ENCODE data around the gene IL17RD.

IL17RD gene

DNA sequence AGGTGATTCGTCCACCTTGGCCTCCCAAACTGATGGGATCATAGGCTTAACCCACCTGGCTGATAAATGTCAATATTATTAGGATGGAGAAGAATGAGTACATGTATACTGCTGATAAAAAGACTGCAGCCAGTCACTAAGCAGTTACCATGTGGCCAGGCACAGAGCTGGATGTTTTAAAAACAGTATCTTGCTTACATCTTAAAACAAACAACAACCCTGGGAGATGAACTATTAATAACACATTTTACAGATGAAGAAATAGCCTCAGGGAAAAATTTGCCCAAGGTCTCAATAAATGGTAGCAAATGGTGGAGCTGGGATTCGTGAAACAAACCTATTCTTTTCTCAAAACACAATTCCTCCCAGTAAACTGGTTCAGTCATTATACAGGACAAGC is 18.1 kb downstream of the IL17RD start:
- CTCF ChIA-PET = interaction anchor here (1.3 kb wide), 1 partner anchor 23 kb away, joined by 7 read pairs; no protein-coding TSS in a partner anchor

DNA sequence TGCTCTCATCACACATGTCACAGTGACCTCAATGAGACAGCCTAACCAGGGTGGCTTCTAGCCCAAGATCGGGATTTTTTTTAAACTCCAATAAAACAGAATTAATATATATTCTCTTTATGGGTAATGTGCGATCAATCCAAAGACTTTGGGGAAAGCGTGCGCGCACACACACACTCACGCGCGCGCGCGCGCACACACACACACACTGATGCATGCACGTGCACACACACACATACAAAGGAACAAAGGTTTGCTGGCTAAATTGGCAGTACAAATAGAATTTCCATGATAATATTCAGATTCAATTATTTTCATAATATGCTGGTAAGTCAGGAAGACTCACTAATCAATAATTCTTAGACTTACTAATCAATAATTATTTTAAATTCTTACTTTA is 19.3 kb downstream of the IL17RD start:
- H3K4me1 ChIP-seq (ENCODE audit: control insufficient read depth, insufficient read depth, low read length) = peaks cover 4% of the 10 kb centered on the region; the same call in 1 of the 2 replicates
- TF ChIP-seq, protein P1, sequence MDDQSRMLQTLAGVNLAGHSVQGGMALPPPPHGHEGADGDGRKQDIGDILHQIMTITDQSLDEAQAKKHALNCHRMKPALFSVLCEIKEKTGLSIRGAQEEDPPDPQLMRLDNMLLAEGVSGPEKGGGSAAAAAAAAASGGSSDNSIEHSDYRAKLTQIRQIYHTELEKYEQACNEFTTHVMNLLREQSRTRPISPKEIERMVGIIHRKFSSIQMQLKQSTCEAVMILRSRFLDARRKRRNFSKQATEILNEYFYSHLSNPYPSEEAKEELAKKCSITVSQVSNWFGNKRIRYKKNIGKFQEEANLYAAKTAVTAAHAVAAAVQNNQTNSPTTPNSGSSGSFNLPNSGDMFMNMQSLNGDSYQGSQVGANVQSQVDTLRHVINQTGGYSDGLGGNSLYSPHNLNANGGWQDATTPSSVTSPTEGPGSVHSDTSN (CRISPR knock-in tag; IDR thresholded peaks at IDR 0.05) = no peak
- TF ChIP-seq MZF1 (tag by site-specific recombination; IDR thresholded peaks at IDR 0.05; ENCODE audit: borderline replicate concordance) (no peak), ZNF48 (tag by site-specific recombination; IDR thresholded peaks at IDR 0.05) (no peak), GFI1B (tag by site-specific recombination; IDR thresholded peaks at IDR 0.05) (no peak), ZNF10 (tag by site-specific recombination; IDR thresholded peaks at IDR 0.05) (no peak), TRIM28 (IDR thresholded peaks at IDR 0.05; ENCODE audit: borderline replicate concordance, low read length) (no peak)
- TF ChIP-seq, protein P2, sequence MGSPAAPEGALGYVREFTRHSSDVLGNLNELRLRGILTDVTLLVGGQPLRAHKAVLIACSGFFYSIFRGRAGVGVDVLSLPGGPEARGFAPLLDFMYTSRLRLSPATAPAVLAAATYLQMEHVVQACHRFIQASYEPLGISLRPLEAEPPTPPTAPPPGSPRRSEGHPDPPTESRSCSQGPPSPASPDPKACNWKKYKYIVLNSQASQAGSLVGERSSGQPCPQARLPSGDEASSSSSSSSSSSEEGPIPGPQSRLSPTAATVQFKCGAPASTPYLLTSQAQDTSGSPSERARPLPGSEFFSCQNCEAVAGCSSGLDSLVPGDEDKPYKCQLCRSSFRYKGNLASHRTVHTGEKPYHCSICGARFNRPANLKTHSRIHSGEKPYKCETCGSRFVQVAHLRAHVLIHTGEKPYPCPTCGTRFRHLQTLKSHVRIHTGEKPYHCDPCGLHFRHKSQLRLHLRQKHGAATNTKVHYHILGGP (tag by site-specific recombination; IDR thresholded peaks at IDR 0.05) = no peak
- TF ChIP-seq, protein P3, sequence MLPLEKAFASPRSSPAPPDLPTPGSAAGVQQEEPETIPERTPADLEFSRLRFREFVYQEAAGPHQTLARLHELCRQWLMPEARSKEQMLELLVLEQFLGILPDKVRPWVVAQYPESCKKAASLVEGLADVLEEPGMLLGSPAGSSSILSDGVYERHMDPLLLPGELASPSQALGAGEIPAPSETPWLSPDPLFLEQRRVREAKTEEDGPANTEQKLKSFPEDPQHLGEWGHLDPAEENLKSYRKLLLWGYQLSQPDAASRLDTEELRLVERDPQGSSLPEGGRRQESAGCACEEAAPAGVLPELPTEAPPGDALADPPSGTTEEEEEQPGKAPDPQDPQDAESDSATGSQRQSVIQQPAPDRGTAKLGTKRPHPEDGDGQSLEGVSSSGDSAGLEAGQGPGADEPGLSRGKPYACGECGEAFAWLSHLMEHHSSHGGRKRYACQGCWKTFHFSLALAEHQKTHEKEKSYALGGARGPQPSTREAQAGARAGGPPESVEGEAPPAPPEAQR (tag by site-specific recombination; IDR thresholded peaks at IDR 0.05) = no peak
- no peak overlapping the region for H3K27ac ChIP-seq (ENCODE audit: extremely low read depth, low read depth, low read length)
- ChIA-PET POLR2A (no interaction called here), CTCF (interaction anchor here (0.9 to 1.8 kb wide), 2 partner anchors 14 to 169 kb away, joined by 3 to 4 read pairs; no protein-coding TSS in a partner anchor)
- no peaks in the 10 kb centered on the region for H3K9me3 ChIP-seq (ENCODE audit: control insufficient read depth, insufficient read depth, low read depth, low read length)
- no peak overlapping the region for H3K4me3 ChIP-seq (ENCODE audit: low read depth, low read length)
- H3K36me3 ChIP-seq (ENCODE audit: control insufficient read depth in 2 of 2, insufficient read depth in 1 of 2, low read length in 2 of 2) = no peaks in the 10 kb centered on the region

More for the DNA sequence above, 18.1 kb downstream of the IL17RD start:
- Histone ChIP-seq H3K36me3 (ENCODE audit: control insufficient read depth in 2 of 2, insufficient read depth in 1 of 2, low read length in 2 of 2) (no peaks in the 10 kb centered on the region), H3K27ac (ENCODE audit: extremely low read depth, low read depth, low read length) (no peak overlapping the region), H3K4me3 (ENCODE audit: low read depth, low read length) (no peak overlapping the region), H3K9me3 (ENCODE audit: control insufficient read depth, insufficient read depth, low read depth, low read length) (no peaks in the 10 kb centered on the region), H3K4me1 (ENCODE audit: control insufficient read depth, insufficient read depth, low read length) (peaks cover 4% of the 10 kb centered on the region; the same call in 1 of the 2 replicates)
- TF ChIP-seq ZNF560 (tag by site-specific recombination; IDR thresholded peaks at IDR 0.05; ENCODE audit: borderline replicate concordance) (no peak), ZNF768 (tag by site-specific recombination; IDR thresholded peaks at IDR 0.05) (no peak), ZNF19 (tag by site-specific recombination; IDR thresholded peaks at IDR 0.05; ENCODE audit: low read depth) (no peak), SP2 (tag by site-specific recombination; IDR thresholded peaks at IDR 0.05) (no peak), ZNF510 (tag by site-specific recombination; IDR thresholded peaks at IDR 0.05; ENCODE audit: insufficient replicate concordance) (no peak), SALL2 (tag by site-specific recombination; IDR thresholded peaks at IDR 0.05; ENCODE audit: borderline replicate concordance) (no peak), MYNN (tag by site-specific recombination; IDR thresholded peaks at IDR 0.05; ENCODE audit: borderline replicate concordance) (no peak), ZNF792 (tag by site-specific recombination; IDR thresholded peaks at IDR 0.05) (no peak), ZNF747 (tag by site-specific recombination; IDR thresholded peaks at IDR 0.05) (no peak), ZBTB8A (tag by site-specific recombination; IDR thresholded peaks at IDR 0.05) (no peak), HOXC10 (CRISPR knock-in tag; IDR thresholded peaks at IDR 0.05) (no peak), ZNF791 (tag by site-specific recombination; IDR thresholded peaks at IDR 0.05) (no peak), ZNF114 (tag by site-specific recombination; IDR thresholded peaks at IDR 0.05) (no peak)
- TF ChIP-seq, protein P4, sequence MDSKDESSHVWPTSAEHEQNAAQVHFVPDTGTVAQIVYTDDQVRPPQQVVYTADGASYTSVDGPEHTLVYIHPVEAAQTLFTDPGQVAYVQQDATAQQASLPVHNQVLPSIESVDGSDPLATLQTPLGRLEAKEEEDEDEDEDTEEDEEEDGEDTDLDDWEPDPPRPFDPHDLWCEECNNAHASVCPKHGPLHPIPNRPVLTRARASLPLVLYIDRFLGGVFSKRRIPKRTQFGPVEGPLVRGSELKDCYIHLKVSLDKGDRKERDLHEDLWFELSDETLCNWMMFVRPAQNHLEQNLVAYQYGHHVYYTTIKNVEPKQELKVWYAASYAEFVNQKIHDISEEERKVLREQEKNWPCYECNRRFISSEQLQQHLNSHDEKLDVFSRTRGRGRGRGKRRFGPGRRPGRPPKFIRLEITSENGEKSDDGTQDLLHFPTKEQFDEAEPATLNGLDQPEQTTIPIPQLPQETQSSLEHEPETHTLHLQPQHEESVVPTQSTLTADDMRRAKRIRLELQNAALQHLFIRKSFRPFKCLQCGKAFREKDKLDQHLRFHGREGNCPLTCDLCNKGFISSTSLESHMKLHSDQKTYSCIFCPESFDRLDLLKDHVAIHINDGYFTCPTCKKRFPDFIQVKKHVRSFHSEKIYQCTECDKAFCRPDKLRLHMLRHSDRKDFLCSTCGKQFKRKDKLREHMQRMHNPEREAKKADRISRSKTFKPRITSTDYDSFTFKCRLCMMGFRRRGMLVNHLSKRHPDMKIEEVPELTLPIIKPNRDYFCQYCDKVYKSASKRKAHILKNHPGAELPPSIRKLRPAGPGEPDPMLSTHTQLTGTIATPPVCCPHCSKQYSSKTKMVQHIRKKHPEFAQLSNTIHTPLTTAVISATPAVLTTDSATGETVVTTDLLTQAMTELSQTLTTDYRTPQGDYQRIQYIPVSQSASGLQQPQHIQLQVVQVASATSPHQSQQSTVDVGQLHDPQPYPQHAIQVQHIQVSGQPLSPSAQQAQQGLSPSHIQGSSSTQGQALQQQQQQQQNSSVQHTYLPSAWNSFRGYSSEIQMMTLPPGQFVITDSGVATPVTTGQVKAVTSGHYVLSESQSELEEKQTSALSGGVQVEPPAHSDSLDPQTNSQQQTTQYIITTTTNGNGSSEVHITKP (tag by site-specific recombination; IDR thresholded peaks at IDR 0.05) = no peak
- TF ChIP-seq, protein P5, sequence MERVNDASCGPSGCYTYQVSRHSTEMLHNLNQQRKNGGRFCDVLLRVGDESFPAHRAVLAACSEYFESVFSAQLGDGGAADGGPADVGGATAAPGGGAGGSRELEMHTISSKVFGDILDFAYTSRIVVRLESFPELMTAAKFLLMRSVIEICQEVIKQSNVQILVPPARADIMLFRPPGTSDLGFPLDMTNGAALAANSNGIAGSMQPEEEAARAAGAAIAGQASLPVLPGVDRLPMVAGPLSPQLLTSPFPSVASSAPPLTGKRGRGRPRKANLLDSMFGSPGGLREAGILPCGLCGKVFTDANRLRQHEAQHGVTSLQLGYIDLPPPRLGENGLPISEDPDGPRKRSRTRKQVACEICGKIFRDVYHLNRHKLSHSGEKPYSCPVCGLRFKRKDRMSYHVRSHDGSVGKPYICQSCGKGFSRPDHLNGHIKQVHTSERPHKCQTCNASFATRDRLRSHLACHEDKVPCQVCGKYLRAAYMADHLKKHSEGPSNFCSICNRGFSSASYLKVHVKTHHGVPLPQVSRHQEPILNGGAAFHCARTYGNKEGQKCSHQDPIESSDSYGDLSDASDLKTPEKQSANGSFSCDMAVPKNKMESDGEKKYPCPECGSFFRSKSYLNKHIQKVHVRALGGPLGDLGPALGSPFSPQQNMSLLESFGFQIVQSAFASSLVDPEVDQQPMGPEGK (tag by site-specific recombination; IDR thresholded peaks at IDR 0.05) = no peak
- TF ChIP-seq, protein P6, sequence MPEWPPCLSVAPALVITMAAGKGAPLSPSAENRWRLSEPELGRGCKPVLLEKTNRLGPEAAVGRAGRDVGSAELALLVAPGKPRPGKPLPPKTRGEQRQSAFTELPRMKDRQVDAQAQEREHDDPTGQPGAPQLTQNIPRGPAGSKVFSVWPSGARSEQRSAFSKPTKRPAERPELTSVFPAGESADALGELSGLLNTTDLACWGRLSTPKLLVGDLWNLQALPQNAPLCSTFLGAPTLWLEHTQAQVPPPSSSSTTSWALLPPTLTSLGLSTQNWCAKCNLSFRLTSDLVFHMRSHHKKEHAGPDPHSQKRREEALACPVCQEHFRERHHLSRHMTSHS (tag by site-specific recombination; IDR thresholded peaks at IDR 0.05) = no peak
- POLR2A ChIA-PET = interaction anchor here (0.5 kb wide), 1 partner anchor 10 kb away, joined by 3 read pairs; no protein-coding TSS in a partner anchor
